GM12891 (cell line): ENCODE measurements around the gene ATOSB.

ENCODE experiments used
- PAX5 ChIP-seq: IDR thresholded peaks from 2 replicates; pipeline ENCODE4 v1.6.1; 2011; ENCODE audit warnings: low read length, moderate library complexity, mild to moderate bottlenecking; ENCODE audit not compliant: insufficient read depth, severe bottlenecking
- POLR2A ChIP-seq: IDR thresholded peaks from 2 replicates; pipeline ENCODE4 v1.6.1; 2011; ENCODE audit warnings: low read depth, low read length, control low read depth
- POLR2AphosphoS5 ChIP-seq: IDR thresholded peaks from 2 replicates; pipeline ENCODE4 v1.6.1; 2011; ENCODE audit warnings: low read depth, low read length, control low read depth
- SPI1 ChIP-seq: IDR thresholded peaks from 2 replicates; pipeline ENCODE4 v1.6.1; 2011; ENCODE audit warnings: low read depth, low read length, control low read depth
- TAF1 ChIP-seq: IDR thresholded peaks from 2 replicates; pipeline ENCODE4 v1.6.1; 2011; ENCODE audit warnings: low read depth, low read length, control low read depth

- TF ChIP-seq POLR2AphosphoS5 (no peak), POLR2A (no peak), SPI1 (no peak), TAF1 (no peak), PAX5 (no peak)
These were observed 11.9 kb downstream of the ATOSB start for GRCh38 chr9:35103660-35104191.
